ENCODE data around the gene PET117. TPM values are rescaled to one million over a fixed set of nuclear protein-coding genes. Genes with fewer than 3 reads are reported as not detected.
"Not testable (repeated sequence)": the region's sequence is repeated elsewhere in the genome, so short reads cannot be mapped to it uniquely, and the experiment has no call there.

Gene PET117
- total RNA-seq, 1 donor from 2014 or later: 14.1 TPM

- Mint-ChIP-seq H3K27me3 (ENCODE audit: low read depth) (peaks cover 4% of the 10 kb centered on the region), H3K9me3 (no peaks in the 10 kb centered on the region), H3K36me3 (no peaks in the 10 kb centered on the region), H3K27ac (no peak overlapping the region), H3K4me3 (no peak overlapping the region), H3K4me1 (no peaks in the 10 kb centered on the region)
- no peak for TF ChIP-seq CTCF (IDR thresholded peaks at IDR 0.05; ENCODE audit: unreplicated experiment)
- no peak for DNase-seq (ENCODE audit: low spot score in 2 of 2, unreplicated experiment in 2 of 2)
These were observed 44.8 kb upstream of the PET117 start for GRCh38 chr20:18092890-18093289.

GRCh38 chr20:18093388-18093787 lies 44.3 kb upstream of the PET117 start:
- DNase-seq (ENCODE audit: low spot score in 2 of 2, unreplicated experiment in 2 of 2): no peak
- no peaks in the 10 kb centered on the region for H3K4me1 Mint-ChIP-seq
- no peaks in the 10 kb centered on the region for H3K36me3 Mint-ChIP-seq
- H3K27ac Mint-ChIP-seq: no peak overlapping the region
- no peak overlapping the region for H3K4me3 Mint-ChIP-seq
- H3K9me3 Mint-ChIP-seq: no peaks in the 10 kb centered on the region
- H3K27me3 Mint-ChIP-seq (ENCODE audit: low read depth): peaks cover 4% of the 10 kb centered on the region
- no peak for TF ChIP-seq CTCF (IDR thresholded peaks at IDR 0.05; ENCODE audit: unreplicated experiment)

GRCh38 chr20:18094191-18094590 lies 43.5 kb upstream of the PET117 start:
- no peak for TF ChIP-seq CTCF (IDR thresholded peaks at IDR 0.05; ENCODE audit: unreplicated experiment)
- no peaks in the 10 kb centered on the region for H3K36me3 Mint-ChIP-seq
- DNase-seq (ENCODE audit: low spot score in 2 of 2, unreplicated experiment in 2 of 2): no peak
- no peaks in the 10 kb centered on the region for H3K4me1 Mint-ChIP-seq
- no peaks in the 10 kb centered on the region for H3K9me3 Mint-ChIP-seq
- peaks cover 4% of the 10 kb centered on the region for H3K27me3 Mint-ChIP-seq (ENCODE audit: low read depth)
- H3K27ac Mint-ChIP-seq: no peak overlapping the region
- H3K4me3 Mint-ChIP-seq: no peak overlapping the region

- not testable (repeated sequence) for H3K4me1 Mint-ChIP-seq; H3K27me3 Mint-ChIP-seq (ENCODE audit: low read depth); H3K36me3 Mint-ChIP-seq; H3K4me3 Mint-ChIP-seq; H3K9me3 Mint-ChIP-seq; H3K27ac Mint-ChIP-seq; DNase-seq (ENCODE audit: low spot score in 2 of 2, unreplicated experiment in 2 of 2)
These were observed 37.1 kb upstream of the PET117 start for GRCh38 chr20:18100569-18100968.

- H3K27me3 Mint-ChIP-seq (ENCODE audit: low read depth): peaks cover 5% of the 10 kb centered on the region
- H3K27ac Mint-ChIP-seq: no peak overlapping the region
- DNase-seq (ENCODE audit: low spot score in 2 of 2, unreplicated experiment in 2 of 2): no peak
- no peaks in the 10 kb centered on the region for H3K36me3 Mint-ChIP-seq
- H3K4me1 Mint-ChIP-seq: no peaks in the 10 kb centered on the region
- no peaks in the 10 kb centered on the region for H3K9me3 Mint-ChIP-seq
- no peak for TF ChIP-seq CTCF (IDR thresholded peaks at IDR 0.05; ENCODE audit: unreplicated experiment)
- no peak overlapping the region for H3K4me3 Mint-ChIP-seq
These were observed 36.4 kb upstream of the PET117 start for GRCh38 chr20:18101125-18101810.

GRCh38 chr20:18103497-18103896 lies 34.2 kb upstream of the PET117 start:
- H3K4me3 Mint-ChIP-seq: no peak overlapping the region
- H3K27ac Mint-ChIP-seq: no peak overlapping the region
- H3K9me3 Mint-ChIP-seq: peaks cover 2% of the 10 kb centered on the region
- no peak for DNase-seq (ENCODE audit: low spot score in 2 of 2, unreplicated experiment in 2 of 2)
- TF ChIP-seq CTCF (IDR thresholded peaks at IDR 0.05; ENCODE audit: unreplicated experiment): no peak
- no peaks in the 10 kb centered on the region for H3K36me3 Mint-ChIP-seq
- H3K27me3 Mint-ChIP-seq (ENCODE audit: low read depth): peaks cover 6% of the 10 kb centered on the region
- no peaks in the 10 kb centered on the region for H3K4me1 Mint-ChIP-seq

Data from mesothelial cell of epicardium (in vitro differentiated cells).